Liver (tissue), 9 donors: ENCODE results near the gene THBS3. TPM values are rescaled to one million over a fixed set of nuclear protein-coding genes. Genes with fewer than 3 reads are reported as not detected.

Experiments
- DNase-seq: peaks from one replicate; pipeline ENCODE4 v3.0.0-alpha.2; 2017; ENCODE audit warnings: low spot score
- H3K27ac ChIP-seq, 2 donors: one replicate each; pipeline ENCODE4 v1.7.0; 2013; ENCODE audit warnings: inconsistent platforms in 2 of 2, low read length in 2 of 2, control low read depth in 1 of 2, low read depth in 1 of 2, mild to moderate bottlenecking in 1 of 2
- H3K27me3 ChIP-seq, 4 donors: one replicate each; pipeline versions ENCODE4 v1.6.1 to v1.7.0; 2013; ENCODE audit warnings: low read length in 3 of 4, inconsistent platforms in 1 of 4, mild to moderate bottlenecking in 1 of 4, moderate library complexity in 1 of 4; ENCODE audit not compliant: control insufficient read depth in 4 of 4, insufficient read depth in 4 of 4
- H3K36me3 ChIP-seq, 4 donors: one replicate each; pipeline versions ENCODE4 v1.6.1 to v1.7.0; 2013; ENCODE audit warnings: low read length in 3 of 4, mild to moderate bottlenecking in 3 of 4, low read depth in 1 of 4, moderate library complexity in 1 of 4; ENCODE audit not compliant: control insufficient read depth in 4 of 4, insufficient read depth in 3 of 4
- H3K4me1 ChIP-seq, 4 donors: one replicate each; pipeline versions ENCODE4 v1.6.1 to v1.7.0; 2013; ENCODE audit warnings: low read length in 3 of 4, mild to moderate bottlenecking in 3 of 4, moderate library complexity in 1 of 4; ENCODE audit not compliant: control insufficient read depth in 4 of 4, insufficient read depth in 4 of 4
- H3K4me3 ChIP-seq, 3 donors: one replicate each; pipeline versions ENCODE4 v1.6.1 to v1.7.0; 2013; ENCODE audit warnings: low read length in 3 of 3, control low read depth in 1 of 3, low read depth in 1 of 3, mild to moderate bottlenecking in 1 of 3
- H3K9ac ChIP-seq, 2 donors: one replicate each; pipeline ENCODE4 v1.7.0; 2013; ENCODE audit warnings: low read length in 2 of 2, mild to moderate bottlenecking in 2 of 2, moderate library complexity in 2 of 2, control low read depth in 1 of 2, low read depth in 1 of 2
- H3K9me3 ChIP-seq, 4 donors: one replicate each; pipeline versions ENCODE4 v1.6.1 to v1.7.0; 2013; ENCODE audit warnings: low read length in 3 of 4; ENCODE audit not compliant: control insufficient read depth in 4 of 4
- ATF3 ChIP-seq: IDR thresholded peaks from 2 replicates; pipeline ENCODE4 v1.6.1; 2016; ENCODE audit warnings: antibody characterized with exemption
- CTCF ChIP-seq: fragments of 150-350 bp; IDR thresholded peaks from 2 replicates; pipeline ENCODE4 v1.5.1; 2017; ENCODE audit warnings: improper control_type of control experiment, low read depth, low read length; ENCODE audit not compliant: missing input control
- EGR1 ChIP-seq, 2 donors: IDR thresholded peaks; 2 replicates each; pipeline ENCODE4 v1.6.1; 2016 to 2018; ENCODE audit warnings: antibody characterized with exemption in 2 of 2, low read depth in 2 of 2
- FOXA1 ChIP-seq: IDR thresholded peaks from 2 replicates; pipeline ENCODE4 v1.6.1; 2016; ENCODE audit warnings: antibody characterized with exemption
- FOXA2 ChIP-seq: IDR thresholded peaks from 2 replicates; pipeline ENCODE4 v1.6.1; 2016; ENCODE audit warnings: antibody characterized with exemption
- GABPA ChIP-seq, 2 donors: IDR thresholded peaks in 1 of 2; conservative IDR thresholded peaks in 1 of 2; 2 replicates each; pipeline ENCODE4 v1.6.1; 2016; ENCODE audit warnings: antibody characterized with exemption in 2 of 2, mild to moderate bottlenecking in 1 of 2, moderate library complexity in 1 of 2
- HNF4A ChIP-seq, 2 donors: conservative IDR thresholded peaks; 2 replicates each; pipeline ENCODE4 v1.6.1; 2016; ENCODE audit warnings: antibody characterized with exemption in 2 of 2, mild to moderate bottlenecking in 2 of 2
- HNF4G ChIP-seq: IDR thresholded peaks from 2 replicates; pipeline ENCODE4 v1.6.1; 2016; ENCODE audit warnings: antibody characterized with exemption
- JUND ChIP-seq, 2 donors: IDR thresholded peaks; 2 replicates each; pipeline ENCODE4 v1.6.1; 2016; ENCODE audit warnings: antibody characterized with exemption in 2 of 2
- MAX ChIP-seq: IDR thresholded peaks from 2 replicates; pipeline ENCODE4 v1.6.1; 2016; ENCODE audit warnings: antibody characterized with exemption
- NR2F2 ChIP-seq: IDR thresholded peaks from 2 replicates; pipeline ENCODE4 v1.6.1; 2016; ENCODE audit warnings: antibody characterized with exemption
- RAD21 ChIP-seq, 2 donors: IDR thresholded peaks; 2 replicates each; pipeline ENCODE4 v1.6.1; 2016; ENCODE audit warnings: antibody characterized with exemption in 2 of 2, mild to moderate bottlenecking in 2 of 2
- REST ChIP-seq: IDR thresholded peaks from 2 replicates; pipeline ENCODE4 v1.6.1; 2016; ENCODE audit warnings: antibody characterized with exemption, mild to moderate bottlenecking
- RXRA ChIP-seq, 2 donors: IDR thresholded peaks; 2 replicates each; pipeline ENCODE4 v1.6.1; 2017 to 2018; ENCODE audit warnings: antibody characterized with exemption in 2 of 2, mild to moderate bottlenecking in 1 of 2
- SP1 ChIP-seq: IDR thresholded peaks from 2 replicates; pipeline ENCODE4 v1.6.1; 2018; ENCODE audit warnings: antibody characterized with exemption, mild to moderate bottlenecking
- TAF1 ChIP-seq: conservative IDR thresholded peaks from 2 replicates; pipeline ENCODE4 v1.6.1; 2016; ENCODE audit warnings: antibody characterized with exemption, mild to moderate bottlenecking
- YY1 ChIP-seq: IDR thresholded peaks from 2 replicates; pipeline ENCODE4 v1.6.1; 2016; ENCODE audit warnings: antibody characterized with exemption, mild to moderate bottlenecking
- ZBTB33 ChIP-seq: IDR thresholded peaks from 2 replicates; pipeline ENCODE4 v1.6.1; 2016; ENCODE audit warnings: antibody characterized with exemption
- WGBS: extraction: QIAGEN DNeasy Blood & Tissue Kit; methylation state at CpG from one replicate; pipeline ENCODE4 v1.1.7; 2013; 5-methylcytosine and 5-hydroxymethylcytosine counted together
- polyA plus RNA-seq, 2 donors: library from polyadenylated mRNA; stranded (reverse) in 1 of 2; unstranded in 1 of 2; fragments of 200-250 nt in 1 of 2; fragments of >200 nt in 1 of 2; fragmentation: Nextera tagmentation in 1 of 2; extraction: Ambion mirVana in 1 of 2; gene quantifications; one replicate each; pipeline versions ENCODE4 v1.2.1 to v1.2.3, GENCODE V29; 2013 to 2015
- total RNA-seq, 2 donors: library from RNA; depleted of rRNA; stranded (reverse); fragments of >200 nt; gene quantifications; one replicate each; pipeline ENCODE4 v1.2.3, GENCODE V29; 2014
- donor health status: healthy.
- donor health status: healthy.
- donor health status: healthy.
- donor health status: healthy.
- donor health status: healthy.

THBS3 gene
- total and polyA plus RNA-seq, 4 donors, result 3.1 to 6.9 (median 4.2) TPM

- Histone ChIP-seq H3K36me3 (no peaks in the 10 kb centered on the region), H3K9ac (no peak overlapping the region), H3K27me3 (no peaks in the 10 kb centered on the region), H3K9me3 (no peaks in the 10 kb centered on the region), H3K4me3 (no peak overlapping the region), H3K4me1 (peaks cover 0 to 4% (median 0%) of the 10 kb centered on the region in 4 donors), H3K27ac (no peak overlapping the region)
- DNase-seq, result no peak
- 56% methylated on average over 21 of the region's 21 CpGs for WGBS
- TF ChIP-seq JUND (IDR thresholded peaks at IDR 0.05), result no peak
- no peak for TF ChIP-seq FOXA1
- TF ChIP-seq FOXA2, result no peak
- no peak for TF ChIP-seq RAD21 (IDR thresholded peaks at IDR 0.05)
- no peak for TF ChIP-seq ATF3
- TF ChIP-seq HNF4A (conservative IDR thresholded peaks at IDR 0.05), result no peak
- no peak for TF ChIP-seq TAF1
- TF ChIP-seq NR2F2, result no peak
- no peak for TF ChIP-seq HNF4G
- TF ChIP-seq CTCF, result no peak
- TF ChIP-seq GABPA (IDR thresholded peaks at IDR 0.05 in 1 of 2, conservative IDR thresholded peaks at IDR 0.05 in 1 of 2), result no peak
- no peak for TF ChIP-seq RXRA (IDR thresholded peaks at IDR 0.05)
- no peak for TF ChIP-seq EGR1 (IDR thresholded peaks at IDR 0.05; ENCODE audit: low read depth in 2 of 2)
- no peak for TF ChIP-seq MAX
- no peak for TF ChIP-seq SP1
- TF ChIP-seq YY1, result no peak
Observed at GRCh38 chr1:155184835-155185782, 22.6 kb downstream of the THBS3 start.

GRCh38 chr1:155184351-155184811 is 23.3 kb downstream of the THBS3 start:
- 92% methylated on average over 4 of the region's 4 CpGs for WGBS
- DNase-seq, result no peak
- Histone ChIP-seq H3K4me3 (no peak overlapping the region), H3K9ac (no peak overlapping the region), H3K4me1 (peaks cover 0 to 4% (median 0%) of the 10 kb centered on the region in 4 donors), H3K27me3 (no peaks in the 10 kb centered on the region), H3K36me3 (no peaks in the 10 kb centered on the region), H3K27ac (no peak overlapping the region), H3K9me3 (no peaks in the 10 kb centered on the region)
- no peak for TF ChIP-seq JUND (IDR thresholded peaks at IDR 0.05)
- no peak for TF ChIP-seq HNF4A (conservative IDR thresholded peaks at IDR 0.05)
- TF ChIP-seq NR2F2, result no peak
- no peak for TF ChIP-seq ATF3
- TF ChIP-seq FOXA2, result no peak
- TF ChIP-seq GABPA (IDR thresholded peaks at IDR 0.05 in 1 of 2, conservative IDR thresholded peaks at IDR 0.05 in 1 of 2), result no peak
- no peak for TF ChIP-seq RXRA (IDR thresholded peaks at IDR 0.05)
- TF ChIP-seq RAD21 (IDR thresholded peaks at IDR 0.05), result no peak
- no peak for TF ChIP-seq FOXA1
- TF ChIP-seq REST, result no peak
- TF ChIP-seq YY1, result no peak
- no peak for TF ChIP-seq ZBTB33
- no peak for TF ChIP-seq TAF1
- no peak for TF ChIP-seq CTCF
- TF ChIP-seq EGR1 (IDR thresholded peaks at IDR 0.05; ENCODE audit: low read depth in 2 of 2), result no peak
- TF ChIP-seq SP1, result no peak
- TF ChIP-seq MAX, result no peak
